Epidermal melanocyte (primary cell): Measurements from ENCODE around the gene NT5C3B.
"Not testable (repeated sequence)": the region's sequence is repeated elsewhere in the genome, so short reads cannot be mapped to it uniquely, and the experiment has no call there.

Experiments used
- DNase-seq: peaks from one replicate; pipeline ENCODE4 v3.0.0; 2011; ENCODE audit warnings: low spot score; ENCODE audit not compliant: insufficient read length

NT5C3B gene

DNA sequence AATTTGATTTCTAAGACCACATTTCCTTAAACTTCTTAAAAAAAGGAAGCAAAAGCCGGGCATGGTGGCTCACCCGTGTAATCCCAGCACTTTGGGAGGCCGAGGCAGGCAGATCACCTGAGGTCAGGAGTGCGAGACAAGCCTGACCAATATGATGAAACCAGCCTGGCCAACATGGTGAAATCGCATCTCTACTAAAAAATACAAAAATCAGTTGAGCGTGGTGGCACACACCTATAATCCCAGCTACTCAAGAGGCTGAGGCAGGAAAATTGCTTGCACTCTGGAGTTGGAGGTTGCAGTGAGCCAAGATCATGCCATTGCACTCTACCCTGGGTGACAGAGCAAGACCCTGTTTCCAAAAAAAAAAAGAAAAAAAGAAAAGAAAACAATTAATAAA is 4.7 kb upstream of the NT5C3B start:
- not testable (repeated sequence) for DNase-seq

DNA sequence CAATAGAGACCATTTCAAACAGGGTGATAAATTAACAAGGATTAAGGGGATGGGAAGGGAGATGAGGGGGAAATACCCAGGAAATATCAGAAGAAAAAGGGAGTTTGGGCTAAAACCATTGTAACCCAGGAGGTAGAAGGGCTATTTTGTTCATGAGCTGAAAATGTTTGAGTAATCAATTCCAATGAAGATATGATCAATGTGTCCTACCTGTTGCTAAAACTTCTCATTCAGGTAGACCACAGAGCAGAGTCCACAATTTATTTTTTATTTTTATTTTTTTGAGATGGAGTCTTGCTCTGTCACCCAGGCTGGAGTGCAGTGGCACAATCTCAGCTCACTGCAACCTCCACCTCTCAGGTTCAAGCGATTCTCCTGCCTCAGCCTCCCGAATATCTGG is 3.4 kb upstream of the NT5C3B start:
- DNase-seq = not testable (repeated sequence)

DNA sequence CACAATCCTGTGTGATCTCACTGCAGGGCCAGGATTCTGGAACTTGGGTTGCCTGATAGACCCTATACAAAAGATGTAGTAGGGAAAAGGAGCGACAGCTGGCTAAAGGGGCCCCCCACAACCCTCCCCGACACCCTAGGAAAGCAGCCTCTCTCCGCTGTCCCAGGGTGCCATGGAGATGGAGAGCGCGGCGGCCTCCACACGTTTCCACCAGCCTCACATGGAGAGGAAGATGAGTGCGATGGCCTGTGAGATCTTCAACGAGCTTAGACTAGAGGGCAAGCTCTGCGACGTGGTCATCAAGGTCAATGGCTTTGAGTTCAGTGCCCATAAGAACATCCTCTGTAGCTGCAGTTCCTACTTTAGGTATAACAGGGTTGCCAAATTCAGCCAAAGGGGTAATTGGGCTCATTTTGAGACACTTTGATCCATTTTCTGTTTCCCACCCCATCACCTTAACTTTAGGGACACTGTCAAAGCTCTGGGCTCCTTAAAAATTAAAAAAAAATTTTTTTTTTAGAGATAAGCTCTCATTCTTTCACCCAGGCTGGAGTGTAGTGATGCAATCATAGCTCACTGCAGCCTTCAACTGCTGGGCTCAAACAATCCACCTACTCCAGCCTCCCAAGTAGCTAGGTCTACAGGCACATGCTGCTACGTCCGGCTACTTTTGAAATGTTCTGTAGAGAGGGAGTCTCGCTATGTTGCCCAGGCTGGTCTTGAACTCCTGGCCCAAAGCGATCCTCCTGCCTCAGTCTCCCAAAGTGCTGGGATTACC is 1.9 kb upstream of the NT5C3B start, which contains the start of gene KLHL10:
TSS of gene KLHL10 (plus strand) at position 65 of the 778 bp plus-strand sequence. CDS start at position 173, 108 bp downstream.
- DNase-seq = no peak

DNA sequence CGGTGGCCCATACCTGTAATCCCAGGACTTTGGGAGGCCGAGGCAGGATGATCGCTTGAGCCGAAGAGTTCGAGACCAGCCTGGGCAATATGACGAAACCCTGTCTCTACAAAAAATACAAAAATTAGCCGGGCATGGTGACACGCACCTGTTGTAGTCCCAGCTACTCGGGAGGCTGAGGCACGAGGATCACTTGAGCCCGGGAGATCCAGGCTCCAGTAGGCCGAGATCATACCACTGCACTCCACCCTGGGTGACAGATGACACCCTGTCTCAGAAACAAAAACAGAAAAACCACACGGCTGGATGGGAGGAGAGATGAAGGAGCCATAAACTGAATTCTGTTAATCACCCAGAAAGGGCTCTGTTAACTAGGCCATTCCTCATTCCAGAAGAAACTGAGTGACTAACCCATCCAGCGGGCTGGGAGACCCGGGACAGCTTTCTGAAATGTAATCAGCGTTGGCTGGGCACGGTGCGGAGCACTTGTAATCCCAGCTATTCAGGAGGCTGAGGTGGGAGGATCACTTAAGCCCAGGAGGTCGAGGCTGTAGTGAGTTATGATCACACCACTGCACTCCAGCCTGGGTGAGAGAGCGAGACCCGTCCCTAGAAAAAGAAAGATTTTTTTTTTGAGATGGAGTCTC is 641 bp upstream of the NT5C3B start:
- DNase-seq = peak; percentile 3

DNA sequence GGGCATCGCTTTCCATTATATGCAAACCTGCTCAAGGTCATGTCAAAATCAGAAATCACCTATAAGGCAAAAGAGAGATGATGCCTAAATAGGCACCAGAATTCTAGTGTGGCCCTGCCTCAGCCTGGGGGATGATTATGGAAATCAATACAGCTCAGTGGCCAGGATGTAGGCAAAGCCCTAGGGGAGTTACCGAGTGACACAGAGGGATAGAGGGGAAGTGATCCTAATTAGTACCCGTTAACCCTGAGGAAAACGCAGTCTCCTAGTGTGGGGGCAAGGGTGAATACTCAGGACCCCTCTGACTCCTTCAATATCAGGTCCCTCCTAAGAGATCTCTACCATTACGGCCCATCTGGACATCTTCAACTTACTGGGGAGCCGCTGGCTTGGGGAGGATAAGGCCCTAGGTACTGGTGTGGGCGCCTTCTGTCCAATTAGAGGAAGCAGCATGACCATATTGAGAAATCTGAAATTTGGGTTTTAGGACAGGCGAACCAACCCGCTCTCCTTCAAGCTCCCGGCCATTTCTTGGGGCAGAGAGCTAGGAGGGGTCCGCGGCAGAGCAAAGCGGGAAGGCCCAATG is 725 bp downstream of the NT5C3B start:
- DNase-seq = peak; percentile 40

DNA sequence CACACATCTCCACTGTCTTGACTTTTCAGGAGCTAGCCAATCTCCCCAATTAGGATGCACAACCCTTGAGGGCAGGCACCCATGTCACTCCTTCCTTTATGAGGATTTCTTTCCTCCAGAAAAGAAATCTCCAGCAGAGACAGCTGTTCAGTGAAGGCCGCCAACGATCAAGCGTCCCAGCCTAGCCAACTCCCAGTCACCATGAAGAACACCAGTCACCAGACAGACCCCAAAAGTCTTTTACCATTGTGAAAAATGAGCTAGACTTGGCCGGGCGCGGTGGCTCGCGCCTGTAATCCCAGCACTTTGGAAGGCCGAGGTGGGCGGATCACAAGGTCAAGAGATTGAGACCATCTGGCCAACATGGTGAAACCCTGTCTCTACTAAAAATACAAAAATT is 6.1 kb downstream of the NT5C3B start:
- DNase-seq = not testable (repeated sequence)

DNA sequence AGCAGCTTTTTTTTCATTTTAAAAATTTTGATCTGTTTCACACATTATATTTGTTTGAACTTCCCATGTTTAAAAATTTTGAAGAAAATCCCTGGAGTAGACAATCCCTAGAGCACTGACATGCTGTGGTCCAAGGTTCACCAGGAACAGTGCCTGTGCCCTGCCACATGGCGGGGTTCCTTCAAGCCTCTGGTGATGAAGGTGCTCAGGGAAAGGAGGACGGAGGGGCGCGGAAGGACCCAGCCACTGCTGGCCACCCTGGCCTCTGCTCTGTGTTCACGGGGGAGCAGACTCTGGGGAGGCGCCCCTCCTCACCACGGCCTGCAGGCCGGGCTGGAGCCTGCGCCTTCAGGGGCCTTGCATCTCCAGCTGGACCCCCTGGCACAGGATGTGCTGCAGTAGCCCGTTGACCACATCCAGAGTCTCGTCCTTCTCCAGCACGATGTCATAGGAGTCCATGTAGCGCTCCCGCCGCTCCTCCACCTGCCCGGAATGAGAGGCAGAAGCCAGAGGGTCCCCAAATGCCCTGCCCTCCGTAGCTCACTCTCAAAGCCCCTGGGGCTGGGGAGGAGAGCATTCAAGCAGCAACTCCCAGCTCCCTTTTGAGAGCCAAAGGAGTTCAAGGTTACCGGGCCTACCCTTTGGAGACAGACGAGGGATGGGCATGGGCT is 10.7 kb downstream of the NT5C3B start:
- no peak for DNase-seq

DNA sequence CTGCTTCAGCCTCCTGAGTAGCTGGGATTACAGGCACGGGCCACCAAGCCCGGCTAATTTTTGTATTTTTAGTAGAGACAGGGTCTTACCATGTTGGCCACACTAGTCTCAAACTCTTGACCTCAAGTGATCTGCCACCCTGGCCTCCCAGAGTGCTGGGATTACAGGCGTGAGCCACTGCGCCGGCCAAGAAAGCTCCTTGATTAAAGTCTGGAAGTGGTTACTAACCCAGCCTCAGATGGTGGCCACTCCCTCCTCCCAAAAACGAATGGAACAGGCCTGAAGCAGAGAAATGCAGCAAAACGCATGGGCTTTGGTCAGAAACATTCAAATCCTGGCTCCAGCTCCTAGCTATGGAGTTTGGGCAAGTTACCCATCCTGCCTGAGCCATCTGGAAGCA is 11.9 kb downstream of the NT5C3B start:
- no peak for DNase-seq

DNA sequence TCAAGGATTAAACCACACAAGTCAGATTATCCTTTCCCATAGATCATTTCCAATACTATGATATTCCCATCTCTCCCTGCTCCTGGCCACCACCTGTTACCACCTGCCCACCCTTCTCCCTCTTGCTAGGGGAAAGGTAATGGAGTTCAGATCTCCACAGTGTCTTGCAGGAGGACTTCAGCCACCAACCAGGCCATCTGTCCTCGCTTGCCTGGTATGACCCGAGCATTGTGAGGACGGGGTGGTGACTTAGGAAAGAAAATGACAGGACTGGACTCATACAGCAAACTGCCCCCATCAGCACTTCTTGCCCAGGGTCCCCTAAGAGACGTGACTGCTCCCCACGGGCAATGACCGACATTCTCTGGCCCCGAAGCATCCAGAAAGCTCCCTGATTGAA is 12.5 kb downstream of the NT5C3B start:
- DNase-seq = no peak

DNA sequence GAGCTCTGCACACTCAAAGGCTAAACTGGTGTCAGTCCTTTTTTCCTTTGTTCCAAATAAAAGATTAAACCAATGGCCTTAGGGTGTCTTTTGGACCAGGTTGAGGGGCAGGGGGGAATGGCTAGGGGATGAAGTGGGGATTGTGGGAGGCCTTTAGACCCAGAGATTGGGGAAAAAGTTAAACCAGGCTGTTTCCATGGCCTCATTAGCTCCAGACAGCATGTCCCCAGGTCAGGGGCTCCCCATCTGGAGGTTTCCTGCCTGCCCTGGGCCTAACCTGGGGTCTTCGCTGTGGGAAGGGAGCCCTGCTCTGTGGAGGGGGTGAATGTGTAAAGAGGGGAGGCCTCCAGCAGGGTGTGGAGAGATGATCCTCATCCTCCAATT is 12.9 kb downstream of the NT5C3B start:
- no peak for DNase-seq

DNA sequence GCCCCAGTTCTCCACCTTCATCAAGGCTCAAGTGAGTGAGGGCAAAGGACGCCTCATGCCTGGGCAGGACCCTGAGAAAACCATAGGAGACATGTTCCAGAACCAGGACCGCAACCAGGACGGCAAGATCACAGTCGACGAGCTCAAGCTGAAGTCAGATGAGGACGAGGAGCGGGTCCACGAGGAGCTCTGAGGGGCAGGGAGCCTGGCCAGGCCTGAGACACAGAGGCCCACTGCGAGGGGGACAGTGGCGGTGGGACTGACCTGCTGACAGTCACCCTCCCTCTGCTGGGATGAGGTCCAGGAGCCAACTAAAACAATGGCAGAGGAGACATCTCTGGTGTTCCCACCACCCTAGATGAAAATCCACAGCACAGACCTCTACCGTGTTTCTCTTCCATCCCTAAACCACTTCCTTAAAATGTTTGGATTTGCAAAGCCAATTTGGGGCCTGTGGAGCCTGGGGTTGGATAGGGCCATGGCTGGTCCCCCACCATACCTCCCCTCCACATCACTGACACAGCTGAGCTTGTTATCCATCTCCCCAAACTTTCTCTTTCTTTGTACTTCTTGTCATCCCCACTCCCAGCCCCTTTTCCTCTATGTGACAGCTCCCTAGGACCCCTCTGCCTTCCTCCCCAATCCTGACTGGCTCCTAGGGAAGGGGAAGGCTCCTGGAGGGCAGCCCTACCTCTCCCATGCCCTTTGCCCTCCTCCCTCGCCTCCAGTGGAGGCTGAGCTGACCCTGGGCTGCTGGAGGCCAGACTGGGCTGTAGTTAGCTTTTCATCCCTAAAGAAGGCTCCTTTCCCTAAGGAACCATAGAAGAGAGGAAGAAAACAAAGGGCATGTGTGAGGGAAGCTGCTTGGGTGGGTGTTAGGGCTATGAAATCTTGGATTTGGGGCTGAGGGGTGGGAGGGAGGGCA is 13.6 kb downstream of the NT5C3B start:
- no peak for DNase-seq

DNA sequence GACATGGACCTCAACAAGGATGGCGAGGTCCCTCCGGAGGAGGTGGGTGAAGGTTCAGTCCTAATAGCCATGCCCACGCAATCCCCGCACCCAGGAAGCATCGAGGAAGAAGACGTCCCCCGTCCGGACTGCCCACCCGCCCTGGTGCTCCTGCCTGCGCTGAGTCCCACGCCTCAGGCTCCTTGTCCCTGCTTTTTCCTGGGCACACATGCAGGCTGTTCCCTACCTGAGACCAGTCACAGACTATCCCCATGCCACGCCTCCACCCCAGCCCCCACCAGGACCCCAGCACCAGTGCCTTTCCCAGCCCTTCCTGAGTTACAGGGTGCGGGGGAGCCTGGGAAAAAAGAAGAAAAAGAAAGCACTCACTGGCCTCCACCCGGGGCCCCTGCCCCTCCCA is 14.3 kb downstream of the NT5C3B start:
- no peak for DNase-seq

DNA sequence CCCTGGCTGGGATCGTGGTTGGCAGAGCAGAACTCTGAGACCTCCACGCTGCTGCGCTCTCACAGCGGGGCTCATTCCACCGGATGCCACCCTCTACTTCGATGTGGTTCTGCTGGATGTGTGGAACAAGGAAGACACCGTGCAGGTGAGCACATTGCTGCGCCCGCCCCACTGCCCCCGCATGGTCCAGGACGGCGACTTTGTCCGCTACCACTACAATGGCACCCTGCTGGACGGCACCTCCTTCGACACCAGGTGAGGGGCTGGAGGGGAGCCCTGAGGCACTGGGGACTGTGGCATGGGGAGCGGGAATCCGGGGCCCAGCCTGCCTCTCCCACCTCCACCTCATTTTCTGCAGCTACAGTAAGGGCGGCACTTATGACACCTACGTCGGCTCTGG is 18.0 kb downstream of the NT5C3B start:
- DNase-seq = no peak

DNA sequence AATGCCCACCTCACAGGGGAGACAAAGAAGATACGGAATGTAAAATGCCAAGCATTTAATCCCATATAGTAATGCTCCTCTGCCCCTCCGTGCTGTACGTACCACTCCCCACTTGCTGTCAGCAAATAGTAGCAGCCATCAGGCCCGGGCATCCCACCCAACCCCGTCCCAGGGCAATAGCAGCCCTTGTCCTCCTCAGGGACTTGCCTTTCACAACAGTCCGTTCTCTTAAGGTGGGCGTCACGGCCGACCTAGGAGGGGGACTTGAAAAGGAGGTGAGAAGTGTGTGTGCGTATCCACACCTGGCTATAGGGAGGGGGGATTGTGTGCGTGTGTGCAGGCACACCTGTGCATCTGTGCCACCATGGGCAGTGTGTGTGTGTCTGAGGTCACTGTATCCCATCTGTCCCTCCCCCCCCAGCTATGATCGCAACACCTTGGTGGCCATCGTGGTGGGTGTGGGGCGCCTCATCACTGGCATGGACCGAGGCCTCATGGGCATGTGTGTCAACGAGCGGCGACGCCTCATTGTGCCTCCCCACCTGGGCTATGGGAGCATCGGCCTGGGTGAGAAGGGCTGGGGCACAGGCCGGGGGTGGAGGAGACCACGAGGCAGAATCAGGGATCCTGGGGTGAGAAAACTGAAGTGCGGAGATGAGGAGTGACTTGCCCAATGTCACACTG is 19.3 kb downstream of the NT5C3B start:
- no peak for DNase-seq

DNA sequence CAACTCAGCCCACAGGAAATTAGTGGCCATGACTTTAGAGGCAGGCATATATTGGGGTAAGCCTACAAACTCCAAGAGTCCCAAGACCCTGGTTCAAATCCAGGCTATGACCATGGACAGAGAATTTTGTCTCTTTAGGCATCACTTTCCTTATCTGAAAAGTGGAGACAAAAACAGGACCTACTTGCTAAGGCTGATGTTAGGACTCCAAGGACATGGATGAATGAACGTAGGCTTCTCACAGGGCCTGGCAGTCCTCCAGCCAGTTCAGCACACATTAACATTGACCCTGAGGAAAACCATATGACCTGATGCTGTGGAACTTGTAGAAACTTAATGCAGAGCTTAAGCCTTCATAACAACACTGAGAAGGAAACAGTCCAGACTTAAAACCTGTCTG is 21.8 kb downstream of the NT5C3B start:
- peak; percentile 32 for DNase-seq

DNA sequence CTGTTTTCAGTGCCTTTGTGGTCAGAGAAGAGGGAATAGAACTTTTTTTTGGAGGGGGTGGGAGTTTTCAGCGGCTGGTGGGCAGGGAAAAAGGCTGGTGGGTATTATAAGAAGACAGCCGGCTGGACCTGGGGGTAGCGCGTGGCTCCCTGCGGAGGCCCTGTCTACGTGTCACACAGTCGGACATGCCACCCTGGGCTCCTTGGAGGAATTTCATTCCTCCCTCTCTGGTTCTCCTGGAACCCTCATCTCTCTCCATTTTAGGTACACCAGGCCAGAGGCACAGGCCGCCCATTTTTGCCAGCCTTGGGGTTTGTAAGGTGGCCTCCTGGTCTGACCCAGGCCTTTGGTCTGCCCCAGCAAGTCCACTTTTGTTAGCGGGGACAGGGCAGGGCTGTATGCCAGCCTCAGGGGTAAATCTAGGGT is 22.3 kb downstream of the NT5C3B start:
- no peak for DNase-seq

DNA sequence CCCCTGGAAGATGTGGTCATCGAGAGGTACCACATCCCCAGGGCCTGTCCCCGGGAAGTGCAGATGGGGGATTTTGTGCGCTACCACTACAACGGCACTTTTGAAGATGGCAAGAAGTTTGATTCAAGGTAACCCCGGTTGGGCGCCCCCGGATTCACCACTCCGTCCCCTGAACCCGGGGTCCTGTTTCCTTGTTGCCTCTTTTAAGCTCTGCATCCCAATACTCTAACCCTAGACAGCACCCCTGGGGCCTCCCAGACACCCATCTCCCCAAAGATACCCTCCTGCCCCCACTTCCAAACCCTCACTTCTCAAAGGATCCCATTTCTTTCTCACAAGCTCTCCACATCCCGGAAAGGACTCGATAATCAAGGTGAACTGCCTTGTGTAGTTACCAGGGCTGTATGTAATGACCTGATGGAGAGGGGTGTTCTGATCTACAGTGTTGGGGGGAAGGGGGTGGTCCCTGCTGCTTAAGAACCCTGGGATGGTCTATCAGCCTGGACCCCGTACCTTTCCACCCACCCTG is 22.8 kb downstream of the NT5C3B start:
- DNase-seq = peak; percentile 26

DNA sequence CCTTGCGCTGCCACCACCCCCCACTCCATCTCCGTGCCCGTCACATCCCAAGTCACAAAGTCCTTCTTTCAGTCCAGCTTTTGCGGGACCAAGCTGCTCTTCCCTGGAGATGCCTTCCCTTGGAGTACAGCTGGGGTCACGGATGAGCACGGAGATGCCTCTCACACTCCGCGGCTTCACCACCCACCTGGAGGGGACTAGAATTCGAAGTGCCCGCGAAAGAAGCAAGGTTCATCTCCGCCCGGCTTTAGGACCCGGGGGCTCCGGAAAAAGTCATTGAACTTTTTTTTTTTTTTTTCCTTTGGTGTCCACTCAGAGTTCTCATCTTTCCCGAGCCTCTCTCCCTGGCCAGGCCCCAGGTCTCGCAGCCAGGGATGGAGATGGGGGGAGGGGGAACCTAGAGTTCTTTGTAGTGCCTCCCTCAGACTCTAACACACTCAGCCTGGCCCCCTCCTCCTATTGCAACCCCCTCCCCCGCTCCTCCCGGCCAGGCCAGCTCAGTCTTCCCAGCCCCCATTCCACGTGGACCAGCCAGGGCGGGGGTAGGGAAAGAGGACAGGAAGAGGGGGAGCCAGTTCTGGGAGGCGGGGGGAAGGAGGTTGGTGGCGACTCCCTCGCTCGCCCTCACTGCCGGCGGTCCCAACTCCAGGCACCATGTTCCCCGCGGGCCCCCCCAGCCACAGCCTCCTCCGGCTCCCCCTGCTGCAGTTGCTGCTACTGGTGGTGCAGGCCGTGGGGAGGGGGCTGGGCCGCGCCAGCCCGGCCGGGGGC is 23.5 kb downstream of the NT5C3B start, which contains the start of gene FKBP10:
TSS of gene FKBP10 (plus strand) at position 624 of the 771 bp plus-strand sequence. CDS start at position 655, 31 bp downstream.
- peak; percentile 94 for DNase-seq
